HG03159 (cell line): ENCODE measurements around the gene SEZ6.

Source experiments
- ATAC-seq: cut with Tn5 transposase; IDR thresholded peaks from one replicate; pipeline ENCODE4 v1.9.1; 2021; ENCODE audit warnings: mild to moderate bottlenecking, moderate library complexity; ENCODE audit not compliant: unreplicated experiment

Gene SEZ6

DNA sequence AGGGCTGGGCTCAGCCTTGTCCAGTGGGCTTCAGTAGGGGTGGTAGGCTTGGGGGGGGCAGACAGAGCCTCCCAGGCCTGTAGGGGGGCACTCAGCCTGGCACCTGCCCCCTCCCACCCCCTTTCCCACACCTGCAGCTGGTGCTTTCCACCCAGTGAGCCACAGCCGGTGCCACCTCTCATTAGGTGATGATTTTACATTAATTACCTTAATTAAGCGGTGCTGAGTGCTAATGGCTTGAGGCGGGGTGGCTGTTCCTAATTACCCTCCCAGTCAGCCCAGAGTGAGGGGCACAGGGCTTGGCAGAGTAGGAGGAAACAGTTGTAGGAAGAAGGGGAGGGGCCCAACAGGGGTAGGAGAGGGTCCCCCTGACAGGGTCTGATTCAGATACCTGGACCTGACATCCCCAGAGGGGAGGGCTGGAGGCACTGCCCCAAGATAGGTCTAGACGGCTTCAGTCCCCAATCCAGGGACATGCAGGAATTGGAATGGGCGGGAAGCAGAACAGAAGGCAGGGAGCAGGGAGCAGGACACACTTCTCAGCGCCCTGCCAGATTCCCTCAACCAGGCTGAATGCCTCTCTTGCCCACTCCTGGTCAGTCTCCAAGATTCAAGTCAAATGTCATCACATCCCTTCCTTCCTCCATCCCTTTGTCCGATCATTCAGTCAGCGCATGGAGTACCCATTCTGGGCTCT lies 28.0 kb downstream of the SEZ6 start:
- no peak for ATAC-seq

DNA sequence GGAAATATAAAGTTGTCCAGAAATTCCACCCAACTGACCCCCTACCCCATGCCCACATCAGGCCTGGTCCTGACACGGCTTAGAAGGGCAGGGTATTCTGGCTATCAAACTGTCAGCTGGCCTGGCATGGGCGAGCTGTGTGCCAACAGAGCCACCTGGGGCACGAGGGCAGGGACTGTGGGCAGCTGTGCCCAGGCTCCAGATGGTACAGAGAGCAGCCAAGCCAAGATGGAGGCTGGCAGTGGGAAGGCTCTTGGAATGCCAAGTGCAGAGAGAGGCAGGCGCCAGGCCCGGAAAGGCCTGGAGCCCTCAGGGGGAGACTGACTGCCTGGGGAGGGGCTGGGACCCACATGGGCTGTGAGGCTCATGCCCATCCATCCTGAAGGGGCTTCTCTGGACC lies 30.2 kb downstream of the SEZ6 start:
- no peak for ATAC-seq

DNA sequence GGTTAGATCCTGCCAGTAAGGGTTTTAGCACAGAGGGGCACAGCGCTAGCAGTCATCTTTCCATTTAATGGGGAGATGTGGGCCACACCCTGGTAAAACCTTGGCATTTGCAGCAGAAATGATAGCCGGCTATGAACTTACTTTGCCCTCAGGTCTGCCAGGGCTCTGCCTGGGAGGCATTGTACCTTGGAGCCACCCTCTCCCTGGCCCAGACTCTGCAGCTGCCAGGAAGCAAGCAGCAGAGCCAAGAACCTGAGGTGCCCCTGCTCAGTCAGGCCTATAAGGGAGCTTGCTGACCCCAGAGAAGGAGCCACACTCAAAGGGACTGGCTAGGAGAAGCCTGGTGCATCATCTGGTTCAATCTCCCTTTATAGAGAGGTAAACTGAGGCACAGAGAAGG lies 30.8 kb downstream of the SEZ6 start:
- ATAC-seq, result no peak

DNA sequence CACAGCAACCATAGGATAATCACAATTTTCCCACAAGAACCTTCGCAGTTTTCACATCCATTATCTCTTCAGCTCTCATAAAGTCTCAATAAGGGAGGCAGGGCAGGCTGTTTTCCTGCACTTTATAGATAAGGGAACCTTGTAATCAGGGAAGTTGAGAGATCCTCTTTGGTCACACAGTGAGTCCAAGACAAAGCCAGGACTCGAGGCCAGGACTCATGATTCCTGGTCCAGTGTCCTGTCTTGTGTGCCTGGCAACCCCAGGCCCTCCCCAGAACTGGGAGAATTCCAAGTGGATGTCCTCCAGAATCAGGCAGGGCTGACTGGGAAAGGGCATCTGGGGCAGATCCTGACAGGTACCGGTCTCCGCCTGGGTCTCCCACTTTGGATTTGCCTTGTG lies 31.4 kb downstream of the SEZ6 start:
- no peak for ATAC-seq

DNA sequence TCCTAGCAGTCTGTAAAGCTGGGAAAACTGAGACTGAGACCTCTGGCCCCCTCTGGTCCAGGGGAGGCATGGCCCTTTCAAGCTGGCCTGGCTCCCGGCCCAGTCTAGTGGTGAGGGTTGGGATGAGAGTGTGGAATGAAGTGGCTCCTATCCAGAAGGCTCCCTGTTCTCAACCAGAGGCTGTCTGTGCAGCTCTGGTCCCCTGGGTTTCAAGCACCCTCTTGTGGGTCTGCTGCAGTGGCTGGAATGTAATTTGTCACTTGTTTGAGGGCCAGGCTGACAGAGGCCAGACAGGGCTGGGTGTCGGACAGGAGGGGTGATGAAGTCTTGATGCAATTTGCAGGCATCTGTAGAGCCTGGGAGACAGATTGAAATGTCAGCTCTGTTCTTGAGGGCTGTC lies 32.4 kb downstream of the SEZ6 start:
- ATAC-seq, result no peak

DNA sequence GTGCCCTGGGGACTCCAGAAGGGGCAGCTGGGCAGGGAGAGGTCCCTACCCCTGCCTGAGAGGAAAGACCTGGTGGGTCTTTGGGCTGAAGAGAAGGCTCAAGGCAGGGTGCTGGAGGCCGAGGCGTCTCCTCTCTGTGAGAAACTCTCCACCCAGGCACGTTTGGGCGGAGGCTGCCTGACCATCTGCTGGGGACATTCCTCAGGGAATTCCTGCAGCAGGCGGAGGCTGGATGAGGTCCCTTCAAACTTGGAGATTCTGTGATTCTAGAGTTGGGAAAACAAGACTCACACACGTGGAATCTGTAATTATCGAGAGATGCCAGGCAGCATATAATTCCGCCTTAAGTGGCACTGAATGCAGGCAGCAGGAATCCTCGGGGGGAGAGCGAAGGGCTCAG lies 33.4 kb downstream of the SEZ6 start:
- no peak for ATAC-seq

DNA sequence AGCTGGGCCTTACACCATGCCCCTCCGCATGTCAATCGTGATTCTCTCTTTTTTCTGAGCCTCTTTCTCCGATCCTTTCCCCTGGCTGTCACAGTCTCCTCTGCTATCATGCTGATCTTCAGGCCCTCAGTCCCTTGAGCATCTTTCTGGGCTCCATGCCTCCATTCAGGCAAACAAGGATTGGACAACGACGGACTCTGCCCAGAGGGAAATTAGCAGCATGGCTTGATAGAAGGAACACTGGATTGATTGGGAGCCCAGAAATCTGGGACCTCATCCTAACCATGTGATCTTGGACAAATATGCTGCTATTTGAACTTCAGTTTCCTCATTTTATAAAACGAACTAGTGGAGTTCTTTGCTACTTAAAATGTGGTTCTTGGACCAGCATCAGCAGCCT lies 35.0 kb downstream of the SEZ6 start:
- ATAC-seq, result no peak

DNA sequence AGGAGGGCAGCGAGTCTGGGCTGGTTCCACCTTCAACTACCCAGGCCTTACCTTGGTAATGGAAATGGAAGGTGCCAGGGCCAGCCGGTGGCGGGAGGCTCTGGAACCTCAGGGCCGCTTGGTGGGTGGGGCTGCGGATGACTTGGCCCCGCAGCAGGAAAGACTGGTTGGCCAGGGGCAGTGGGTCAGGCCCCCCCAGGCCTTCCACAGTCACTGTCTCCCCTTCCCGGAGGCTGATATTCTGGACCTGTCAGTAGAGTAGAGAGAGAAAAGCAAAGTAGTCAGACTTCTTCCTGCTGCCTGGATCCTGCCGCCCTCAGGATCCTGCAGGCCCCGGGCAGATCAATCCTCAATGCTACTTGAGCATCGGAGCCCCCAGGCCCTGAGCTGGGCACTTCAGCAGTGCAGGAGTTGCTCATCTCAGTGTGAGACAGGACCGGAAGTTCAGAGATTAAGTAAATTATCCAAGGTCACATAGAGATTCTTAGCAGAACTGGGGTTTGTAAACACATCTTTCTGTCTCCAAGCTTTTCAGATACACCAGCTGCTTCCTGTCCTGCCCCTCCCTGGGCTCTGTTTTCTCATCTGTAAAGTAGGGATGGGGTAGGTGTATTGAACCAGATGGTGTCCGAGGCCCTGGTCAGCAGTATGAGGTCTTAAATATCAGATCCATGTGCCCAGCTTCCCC lies 36.0 kb downstream of the SEZ6 start:
- ATAC-seq, result no peak

DNA sequence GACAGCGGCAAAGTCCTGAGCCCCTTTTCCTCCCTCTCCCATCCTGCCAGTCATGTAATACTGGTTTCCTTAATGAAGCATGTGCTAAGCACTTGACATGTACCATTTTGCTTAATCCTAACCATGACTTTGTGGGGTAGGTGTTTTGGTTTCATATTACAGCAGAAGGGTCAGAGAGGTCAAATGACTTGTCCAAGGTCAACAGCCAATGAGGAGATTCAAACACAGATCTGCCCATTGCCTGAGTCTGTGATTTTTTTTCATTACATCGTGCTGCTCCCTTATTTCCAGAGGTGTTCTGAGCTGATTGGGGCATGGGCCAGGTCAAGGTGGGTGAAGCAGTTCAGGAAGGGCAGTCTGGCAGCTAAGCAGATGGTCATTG lies 36.9 kb downstream of the SEZ6 start:
- no peak for ATAC-seq

DNA sequence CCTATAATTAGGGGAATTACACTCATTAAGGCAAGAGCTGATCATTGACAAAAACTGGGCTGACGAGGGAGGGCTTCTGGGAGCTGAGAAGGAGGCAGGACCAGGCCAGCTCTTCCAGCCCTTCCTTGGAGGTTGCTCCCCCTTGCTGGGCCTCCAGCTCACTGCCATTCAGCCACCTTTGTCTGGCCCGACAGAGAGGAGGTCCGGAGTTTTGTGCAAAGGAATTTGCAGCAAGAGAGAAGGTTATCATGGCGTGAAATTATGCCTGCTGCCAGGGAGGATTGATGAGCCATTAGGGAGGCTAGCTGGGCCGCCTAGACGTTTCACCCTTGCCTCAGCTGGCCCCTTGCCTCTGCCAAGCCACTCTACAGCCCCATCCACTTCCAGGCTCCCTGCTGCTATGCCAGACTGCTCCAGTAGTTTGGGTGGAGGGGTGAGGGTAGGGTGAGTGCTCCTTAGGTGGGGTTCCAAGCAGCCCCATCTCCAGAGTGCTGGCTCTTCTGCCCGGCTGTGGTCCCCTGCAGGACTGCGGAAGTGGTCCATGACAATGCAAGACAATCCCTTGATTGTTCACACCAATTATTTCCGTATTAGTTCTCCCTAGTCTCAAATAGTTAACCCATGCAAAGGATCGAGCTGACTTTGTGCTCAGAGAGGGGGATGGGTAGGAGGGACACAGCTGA lies 37.5 kb downstream of the SEZ6 start:
- no peak for ATAC-seq

DNA sequence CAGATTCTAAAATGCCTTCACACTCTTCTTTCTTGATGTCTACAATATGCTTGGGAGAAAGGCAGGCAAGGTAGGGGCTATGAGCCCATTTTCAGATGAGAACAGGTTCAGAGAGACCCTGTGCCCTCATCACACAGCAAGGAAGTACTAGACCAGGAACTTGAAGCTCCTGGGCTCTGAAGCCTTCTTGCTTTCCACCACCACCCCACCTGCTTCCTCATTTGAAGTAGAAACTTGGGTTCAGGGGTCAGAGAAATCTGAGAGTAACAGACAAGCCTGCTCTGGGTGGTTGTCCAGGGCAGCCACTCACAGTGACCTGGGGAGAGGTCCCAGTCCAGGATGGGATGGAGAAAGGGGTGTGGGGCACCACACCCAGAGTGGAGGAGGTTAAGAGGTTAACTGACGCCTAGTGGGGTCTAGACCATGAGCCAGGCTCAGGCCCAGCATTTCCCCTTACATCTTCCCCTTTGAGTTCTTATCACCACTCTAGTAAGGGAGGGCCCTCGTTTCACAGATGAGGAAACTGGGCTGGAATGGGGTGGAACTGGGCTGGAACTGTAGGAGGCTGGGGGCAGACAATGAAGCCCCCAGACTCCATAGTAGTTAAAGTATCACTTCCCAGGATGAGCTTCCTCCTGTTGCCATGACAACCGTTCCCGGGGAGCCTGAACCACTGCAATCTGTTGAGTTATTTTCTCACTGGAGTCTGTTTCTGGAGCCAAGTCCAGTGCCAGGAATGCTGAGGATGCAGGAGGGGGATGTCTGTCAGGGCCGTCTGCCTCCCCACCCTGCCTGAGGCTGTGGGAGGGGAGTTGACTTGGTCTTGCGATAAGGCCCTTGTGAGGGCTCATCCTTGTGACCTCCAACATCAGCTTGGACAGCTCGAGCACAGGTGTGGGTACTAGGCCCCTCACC lies 38.4 kb downstream of the SEZ6 start:
- no peak for ATAC-seq

DNA sequence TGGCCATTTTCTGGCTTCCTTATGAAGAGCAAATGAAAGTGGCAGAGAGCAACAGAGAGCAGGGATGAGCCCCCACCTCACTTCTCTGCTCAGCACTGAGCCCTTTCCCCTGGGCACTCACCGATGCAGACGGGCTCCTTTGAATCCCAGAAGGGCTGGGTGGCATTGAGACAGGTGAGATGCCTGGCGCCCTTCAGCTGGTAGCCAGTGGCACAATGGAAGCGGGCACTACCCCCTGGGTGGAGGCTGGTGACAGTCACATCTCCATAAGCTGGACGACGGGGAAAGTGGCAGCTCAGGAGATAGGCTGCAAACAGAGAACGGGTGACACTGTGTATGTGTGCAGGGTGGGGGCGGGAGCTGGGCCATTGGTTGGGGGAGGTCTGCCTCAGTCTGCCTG lies 42.0 kb downstream of the SEZ6 start:
- ATAC-seq, result no peak

DNA sequence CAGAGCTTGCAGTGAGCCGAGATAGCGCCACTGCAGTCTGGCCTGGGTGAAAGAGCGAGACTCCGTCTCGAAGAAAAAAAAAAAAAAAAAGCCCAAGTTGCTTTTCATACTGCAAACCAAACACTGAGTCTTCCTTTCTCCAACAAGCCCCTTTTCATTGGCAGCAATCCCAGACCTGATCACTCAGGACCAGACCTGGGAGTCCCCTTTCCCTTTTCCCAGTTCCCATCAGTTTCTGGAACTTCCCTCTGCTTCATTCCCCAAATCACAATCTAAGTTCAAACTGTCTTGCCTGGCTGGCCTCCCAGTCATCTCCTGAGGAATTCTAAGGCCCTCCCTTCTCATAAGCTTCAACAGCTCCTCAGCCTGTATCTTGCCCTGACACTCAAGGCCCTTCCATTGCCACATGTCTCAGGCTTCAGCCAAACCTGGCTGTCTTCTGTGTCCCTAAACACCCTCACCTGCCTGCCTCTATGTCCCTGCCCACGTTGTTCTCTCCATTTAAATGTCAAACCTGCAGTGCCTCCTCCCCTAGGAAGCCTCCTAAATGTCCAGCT lies 42.7 kb downstream of the SEZ6 start:
- ATAC-seq, result no peak

DNA sequence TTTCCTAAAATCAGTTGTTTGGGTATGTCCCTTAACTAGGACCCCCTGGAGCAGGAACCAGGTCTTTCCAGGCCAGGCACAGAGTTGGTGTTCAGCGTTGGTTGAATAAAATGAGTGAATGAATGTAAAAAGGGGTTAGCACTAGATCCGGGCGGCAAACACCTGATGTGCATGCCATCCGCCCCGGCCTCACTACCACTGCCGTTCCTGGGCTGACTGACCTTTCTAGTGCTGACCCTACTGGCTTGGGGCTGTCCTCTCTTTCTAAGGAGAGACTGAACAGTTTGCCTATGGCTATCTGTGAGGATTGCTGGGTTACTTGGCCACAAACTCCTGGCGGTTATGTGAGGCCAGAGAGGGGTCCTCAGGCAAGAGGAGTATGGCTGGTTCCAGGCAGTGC lies 44.4 kb downstream of the SEZ6 start:
- no peak for ATAC-seq

DNA sequence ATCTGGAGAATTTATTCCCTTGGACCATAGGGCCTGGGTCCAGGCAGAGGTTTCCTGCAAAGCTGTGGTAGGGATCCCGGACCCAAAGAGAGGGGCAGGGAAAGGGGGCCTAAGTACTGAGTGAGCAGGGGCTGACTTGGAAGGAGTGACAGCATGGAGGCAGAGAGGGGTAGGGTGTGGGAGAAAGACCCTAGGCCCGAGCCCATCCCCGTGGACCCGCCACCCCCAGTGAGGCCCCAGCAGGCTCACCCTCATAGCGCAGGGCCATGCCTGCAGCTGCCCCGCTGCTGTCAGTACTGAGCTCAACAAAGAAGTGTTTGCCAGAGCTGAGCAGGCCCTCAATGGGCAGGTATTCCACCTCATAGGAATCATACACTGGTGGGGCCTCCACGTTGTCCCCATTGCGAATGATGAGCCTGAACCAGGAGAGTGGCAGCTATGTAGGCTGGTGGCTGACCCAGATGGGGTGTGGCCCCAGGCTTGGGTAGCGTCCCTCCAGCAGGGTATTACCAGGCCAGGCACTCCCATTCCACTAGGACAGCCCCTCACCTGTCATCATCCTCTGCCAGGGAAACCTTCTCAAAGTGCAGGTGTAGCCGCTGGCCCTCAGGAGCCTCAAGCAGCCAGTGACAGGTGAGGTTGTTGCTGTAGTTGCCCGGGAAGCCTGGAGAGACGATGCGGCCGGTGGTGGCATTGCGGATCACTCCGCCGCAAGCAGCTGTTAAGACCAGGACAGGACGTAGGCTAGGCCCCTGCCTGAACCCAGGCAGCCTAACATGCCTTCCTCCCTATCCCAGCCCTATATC lies 45.4 kb downstream of the SEZ6 start:
- no peak for ATAC-seq

DNA sequence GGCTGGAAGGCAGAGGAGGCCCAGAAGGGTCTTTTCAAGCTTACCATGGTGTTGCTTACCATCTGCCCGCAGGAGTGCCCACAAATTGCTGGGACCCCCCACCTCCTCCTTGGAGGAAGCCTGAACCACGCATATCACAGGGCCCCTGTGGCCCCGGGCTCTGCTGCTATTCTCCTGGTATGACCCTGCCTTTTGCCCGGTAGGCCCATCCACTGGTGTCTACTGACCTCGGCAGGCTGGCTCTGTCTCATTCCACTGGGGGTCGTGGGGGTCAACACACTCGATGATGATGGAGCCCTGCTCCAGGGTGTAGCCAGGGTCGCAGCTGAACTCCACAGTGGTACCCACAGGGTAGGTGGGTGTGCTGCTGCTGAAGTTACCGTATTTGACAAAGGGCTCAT lies 46.4 kb downstream of the SEZ6 start:
- no peak for ATAC-seq

DNA sequence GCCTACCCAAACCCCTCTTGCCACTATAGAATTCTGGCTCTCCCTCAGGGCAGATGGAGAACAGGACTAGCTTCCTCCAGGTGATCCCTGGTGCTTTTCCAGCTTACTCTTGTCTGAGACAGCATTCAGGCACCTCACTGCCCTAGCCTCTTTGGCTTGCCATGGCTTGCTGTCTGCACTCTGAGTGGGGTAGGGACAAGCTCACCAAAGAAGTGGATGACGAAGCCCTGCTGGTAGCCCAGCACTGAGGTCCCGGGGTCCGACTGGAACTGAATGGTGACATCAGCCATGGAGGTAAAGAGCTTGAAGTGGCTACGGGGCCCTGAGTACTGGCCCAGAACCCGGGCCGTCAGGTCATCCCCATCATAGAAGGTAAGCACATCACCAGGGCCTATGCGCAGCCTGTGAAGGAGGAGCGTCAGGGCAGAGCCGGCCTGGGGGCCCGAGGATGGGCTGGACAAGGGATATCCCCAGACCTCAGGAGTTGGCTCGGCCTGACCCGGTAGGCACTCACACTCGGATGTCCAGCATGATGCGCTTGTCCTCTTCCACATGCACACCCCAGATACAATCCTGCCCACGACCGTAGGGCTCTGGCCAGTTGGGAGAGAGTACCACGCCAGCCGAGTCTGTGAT lies 46.9 kb downstream of the SEZ6 start:
- no peak for ATAC-seq

DNA sequence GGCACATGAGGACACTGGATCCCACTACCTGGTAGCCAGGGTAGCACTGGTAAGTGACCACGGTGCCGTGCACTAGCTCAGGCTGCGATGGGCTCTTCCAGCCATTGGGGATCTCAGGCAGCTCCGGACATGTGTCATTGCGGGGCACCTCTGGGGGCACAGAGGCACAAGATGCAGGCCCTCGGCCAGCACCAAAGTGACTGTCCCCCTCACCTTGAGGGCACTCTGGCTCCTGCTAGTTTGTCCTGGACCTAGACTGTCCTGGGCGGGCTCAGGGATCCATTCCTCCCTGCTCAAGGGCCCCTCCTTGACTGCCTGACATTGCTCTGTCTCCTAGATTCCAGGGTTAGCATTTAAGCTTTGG lies 47.9 kb downstream of the SEZ6 start:
- no peak for ATAC-seq

DNA sequence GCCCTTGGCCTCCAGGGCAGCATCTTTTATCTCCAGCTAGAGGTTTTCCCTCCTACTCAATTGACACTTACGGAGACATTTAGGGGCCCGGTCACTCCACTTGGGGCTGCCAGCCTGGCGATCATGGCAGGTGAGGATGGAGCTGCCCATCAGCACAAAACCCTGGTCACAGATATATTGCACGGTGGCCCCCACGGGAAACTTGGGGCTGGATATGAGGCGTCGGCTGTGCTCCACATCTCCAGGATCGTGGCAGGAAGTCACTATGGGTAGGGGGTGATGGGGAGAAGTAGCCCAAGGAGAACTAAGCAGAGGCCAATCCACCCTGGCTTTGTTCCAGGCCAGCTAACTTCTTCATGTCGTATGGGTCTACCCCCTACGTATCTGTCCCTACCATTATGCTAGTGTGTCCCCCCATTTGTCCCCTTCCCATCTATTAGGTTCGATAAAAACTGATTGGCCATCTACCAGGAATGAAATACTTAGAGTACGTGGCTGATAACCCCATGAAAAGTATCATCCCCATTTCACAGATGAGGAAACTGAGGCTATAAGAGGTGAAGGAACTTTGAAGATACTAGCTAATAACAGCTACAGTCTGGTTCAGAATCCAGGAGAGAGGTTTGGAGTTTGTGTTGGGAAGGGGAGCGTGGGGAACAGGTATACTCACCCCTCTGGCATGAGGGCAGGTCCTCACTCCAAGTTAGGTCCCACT lies 48.4 kb downstream of the SEZ6 start:
- ATAC-seq, result no peak
